Karpas-422 (cell line): ENCODE data around the gene MUC5AC. TPM values are rescaled to one million over a fixed set of nuclear protein-coding genes. Genes with fewer than 3 reads are reported as not detected.

Source experiments
- DNase-seq: peaks from one replicate; pipeline ENCODE4 v3.0.0-alpha.2; 2015
- H2AFZ ChIP-seq: fragments of 200-600 bp; sonication (generic); 2 replicates; pipeline ENCODE4 v1.6.1; 2014; ENCODE audit warnings: antibody characterized with exemption, low read length, mixed read lengths
- H3K27ac ChIP-seq: fragments of 200-600 bp; sonication (generic); 2 replicates; pipeline ENCODE4 v1.5.1; 2014; ENCODE audit warnings: mild to moderate bottlenecking, low read length, moderate library complexity
- H3K27me3 ChIP-seq: fragments of 200-600 bp; sonication (generic); 2 replicates; pipeline ENCODE4 v1.6.1; 2014; ENCODE audit warnings: low read length, mixed read lengths
- H3K36me3 ChIP-seq: fragments of 200-600 bp; sonication (generic); 2 replicates; pipeline ENCODE4 v1.6.1; 2014; ENCODE audit warnings: low read length, mixed read lengths; ENCODE audit not compliant: insufficient read depth
- H3K4me1 ChIP-seq: fragments of 200-600 bp; sonication (generic); 2 replicates; pipeline ENCODE4 v1.6.1; 2014; ENCODE audit warnings: mild to moderate bottlenecking, low read length, mixed read lengths
- H3K4me2 ChIP-seq: fragments of 200-600 bp; sonication (generic); 2 replicates; pipeline ENCODE4 v1.6.1; 2014; ENCODE audit warnings: low read length, low read depth, mild to moderate bottlenecking; ENCODE audit not compliant: poor library complexity, severe bottlenecking
- H3K4me3 ChIP-seq: fragments of 200-600 bp; sonication (generic); 2 replicates; pipeline ENCODE4 v1.5.1; 2014; ENCODE audit warnings: mild to moderate bottlenecking, antibody characterized with exemption, low read length, mixed read lengths
- H3K79me2 ChIP-seq: fragments of 200-600 bp; sonication (generic); 2 replicates; pipeline ENCODE4 v1.6.1; 2014; ENCODE audit warnings: mild to moderate bottlenecking, low read length, mixed read lengths
- H3K9ac ChIP-seq: fragments of 200-600 bp; sonication (generic); 2 replicates; pipeline ENCODE4 v1.6.0; 2014; ENCODE audit warnings: low read length
- H3K9me2 ChIP-seq: fragments of 200-600 bp; sonication (generic), shearing (Covaris generic); replicated peaks from 2 replicates; pipeline ENCODE4 v1.6.0; 2014; ENCODE audit warnings: mild to moderate bottlenecking, low read length, moderate library complexity; ENCODE audit not compliant: insufficient read depth
- H3K9me3 ChIP-seq: fragments of 300-700, 200-600 bp; sonication (generic); 2 replicates; pipeline ENCODE4 v1.6.1; 2014; ENCODE audit warnings: low read length, mixed read lengths
- H4K20me1 ChIP-seq: fragments of 200-600 bp; sonication (generic); 2 replicates; pipeline ENCODE4 v1.6.1; 2014; ENCODE audit warnings: mild to moderate bottlenecking, antibody characterized with exemption, low read length, low read depth; ENCODE audit not compliant: insufficient read depth
- total RNA-seq: library from RNA; depleted of rRNA; stranded (reverse); fragments of >200 nt; shearing (Covaris generic); gene quantifications from 2 replicates; pipeline ENCODE4 v1.2.3, GENCODE V29; 2014; ENCODE audit warnings: low replicate concordance

The MUC5AC gene
- total RNA-seq, 1 experiment from 2014 or later: not detected

GRCh38 chr11:1219446-1219833, 61.7 kb downstream of the MUC5AC start:
- Histone ChIP-seq H3K4me3 (no peak overlapping the region), H3K9me3 (no peaks in the 10 kb centered on the region), H2AFZ (no peak overlapping the region), H3K9ac (no peak overlapping the region), H3K9me2 (no peaks in the 10 kb centered on the region), H3K4me2 (no peak overlapping the region), H3K4me1 (no peaks in the 10 kb centered on the region), H4K20me1 (no peaks in the 10 kb centered on the region), H3K27me3 (no peaks in the 10 kb centered on the region), H3K79me2 (no peaks in the 10 kb centered on the region), H3K36me3 (no peaks in the 10 kb centered on the region), H3K27ac (no peak overlapping the region)
- DNase-seq: no peak

DNA sequence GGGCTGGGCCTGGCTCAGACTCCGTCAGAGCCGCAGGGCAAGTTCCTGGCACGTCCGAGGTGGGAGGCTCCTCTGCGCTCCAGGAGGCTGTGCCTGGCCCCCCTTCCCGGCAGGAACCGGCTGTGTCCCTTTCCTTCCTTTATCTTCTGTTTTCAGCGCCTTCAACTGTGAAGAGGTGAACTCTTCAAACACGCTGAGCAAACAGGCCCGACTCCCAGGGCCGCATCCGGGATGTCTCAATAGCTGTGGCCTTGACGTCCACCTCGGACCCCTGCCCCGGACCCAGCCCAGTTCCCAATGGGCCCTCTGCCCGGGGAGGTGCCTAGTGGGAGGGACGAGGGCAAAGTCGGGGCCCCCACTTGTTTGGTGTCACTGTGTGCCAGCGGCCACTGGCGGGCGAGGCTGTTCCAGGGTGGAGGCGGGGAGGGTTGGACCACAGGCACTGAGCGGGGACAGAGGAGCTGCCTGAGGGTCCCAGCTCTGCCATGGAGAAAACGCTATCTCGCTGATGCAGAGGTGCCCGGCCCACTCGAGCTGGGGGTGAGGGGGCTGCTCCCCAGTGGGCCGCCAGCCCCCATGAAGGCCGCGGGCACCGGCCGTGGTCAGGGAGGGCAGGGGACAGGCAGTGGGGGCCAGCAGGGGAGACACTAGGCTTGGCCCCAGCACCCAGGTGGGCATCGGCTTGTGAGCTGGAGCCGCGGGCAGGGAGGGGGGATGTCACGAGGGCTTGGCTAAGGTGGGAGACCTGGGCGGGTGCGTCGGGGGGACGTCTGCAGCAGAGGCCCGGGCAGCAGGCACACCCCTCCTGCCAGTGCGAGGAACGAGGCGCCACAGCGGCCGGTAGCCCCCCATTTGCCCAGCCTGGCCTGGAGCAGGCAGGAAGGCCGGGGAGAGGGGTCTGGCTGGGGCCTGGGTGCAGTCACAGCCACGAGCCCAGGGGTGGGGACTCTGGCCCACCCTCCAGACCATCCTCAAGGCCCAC, 62.4 kb downstream of the MUC5AC start:
- no peaks in the 10 kb centered on the region for H3K36me3 ChIP-seq
- no peak overlapping the region for H3K4me2 ChIP-seq
- no peaks in the 10 kb centered on the region for H3K9me3 ChIP-seq
- no peaks in the 10 kb centered on the region for H3K4me1 ChIP-seq
- no peak overlapping the region for H2AFZ ChIP-seq
- no peak overlapping the region for H3K27ac ChIP-seq
- no peaks in the 10 kb centered on the region for H3K9me2 ChIP-seq
- H3K4me3 ChIP-seq: no peak overlapping the region
- H3K27me3 ChIP-seq: no peaks in the 10 kb centered on the region
- no peak for DNase-seq
- no peak overlapping the region for H3K9ac ChIP-seq
- H4K20me1 ChIP-seq: no peaks in the 10 kb centered on the region
- H3K79me2 ChIP-seq: no peaks in the 10 kb centered on the region

GRCh38 chr11:1220941-1221721, 63.4 kb downstream of the MUC5AC start:
- Histone ChIP-seq H3K27ac (no peak overlapping the region), H3K79me2 (no peaks in the 10 kb centered on the region), H3K4me1 (no peaks in the 10 kb centered on the region), H4K20me1 (no peaks in the 10 kb centered on the region), H2AFZ (no peak overlapping the region), H3K9ac (no peak overlapping the region), H3K9me3 (no peaks in the 10 kb centered on the region), H3K4me3 (no peak overlapping the region), H3K36me3 (no peaks in the 10 kb centered on the region), H3K27me3 (no peaks in the 10 kb centered on the region), H3K4me2 (no peak overlapping the region), H3K9me2 (no peaks in the 10 kb centered on the region)
- no peak for DNase-seq

DNA sequence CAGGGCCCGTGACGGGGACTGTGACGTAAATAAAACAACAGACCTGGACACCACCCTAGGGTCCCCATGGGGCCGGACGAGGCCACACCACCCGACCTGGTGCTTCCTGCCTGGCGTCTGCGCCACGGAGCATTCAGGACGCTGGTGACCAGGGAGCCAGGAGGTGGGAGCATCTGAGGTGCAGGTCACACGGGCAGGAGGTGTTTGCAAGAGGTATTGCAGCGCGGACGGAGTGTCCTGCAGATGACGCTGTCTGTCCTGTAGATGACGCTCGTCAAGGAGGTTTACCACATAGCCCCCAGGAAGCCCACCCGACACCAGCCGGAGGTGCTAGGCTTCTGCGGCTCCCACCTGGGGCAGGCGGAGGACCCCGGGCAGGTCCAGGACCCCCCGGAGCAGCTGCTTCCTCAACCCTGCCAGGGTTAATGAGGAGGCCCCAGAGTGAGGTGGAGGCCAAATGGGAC, 64.1 kb downstream of the MUC5AC start:
- Histone ChIP-seq H3K4me1 (no peaks in the 10 kb centered on the region), H3K9me3 (no peaks in the 10 kb centered on the region), H3K27me3 (no peaks in the 10 kb centered on the region), H4K20me1 (no peaks in the 10 kb centered on the region), H3K79me2 (no peaks in the 10 kb centered on the region), H3K36me3 (no peaks in the 10 kb centered on the region), H3K4me3 (no peak overlapping the region), H2AFZ (no peak overlapping the region), H3K4me2 (no peak overlapping the region), H3K27ac (no peak overlapping the region), H3K9me2 (no peaks in the 10 kb centered on the region), H3K9ac (no peak overlapping the region)
- no peak for DNase-seq

DNA sequence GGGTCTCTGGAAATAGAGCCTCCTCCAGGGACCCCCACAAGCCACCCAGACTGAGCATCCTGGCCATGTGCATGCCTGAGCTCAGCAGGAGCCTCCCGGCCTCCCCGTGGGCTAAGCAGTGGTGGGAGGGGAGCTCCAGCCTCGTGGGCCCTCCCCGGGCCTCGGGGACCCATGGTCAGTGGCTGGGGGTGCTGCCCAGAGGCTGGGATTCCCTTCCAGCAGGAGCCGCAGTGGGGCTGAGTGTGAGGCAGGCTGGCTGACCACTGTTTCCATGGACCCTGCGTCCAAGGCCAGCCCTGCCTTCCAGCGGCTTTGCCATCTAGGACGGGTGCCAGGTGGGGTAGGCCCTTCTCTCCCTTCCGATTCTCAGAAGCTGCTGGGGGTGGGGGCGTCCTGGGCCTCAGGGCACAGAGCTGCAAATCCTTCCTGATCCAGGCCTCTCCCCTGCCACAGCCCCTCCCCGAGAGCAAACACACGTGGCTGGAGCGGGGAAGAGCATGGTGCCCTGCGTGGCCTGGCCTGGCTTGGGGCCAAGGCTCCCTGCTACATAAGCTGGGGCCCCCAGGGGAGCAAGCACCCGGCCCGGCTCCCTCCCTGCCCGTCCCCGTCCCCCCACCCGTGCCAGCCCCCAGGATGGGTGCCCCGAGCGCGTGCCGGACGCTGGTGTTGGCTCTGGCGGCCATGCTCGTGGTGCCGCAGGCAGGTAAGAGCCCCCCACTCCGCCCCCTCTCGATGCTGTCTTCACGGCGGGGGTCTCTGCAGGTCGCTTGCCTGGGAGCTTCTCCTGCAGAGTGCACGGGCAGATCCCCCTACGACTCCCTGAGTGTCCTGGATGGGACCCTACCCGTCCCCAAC, 65.0 kb downstream of the MUC5AC start, which contains the start of gene MUC5B:
MUC5B (plus strand) TSS at position 576 of the 855 bp plus-strand sequence; CDS start at position 634, 58 bp downstream.
- H3K79me2 ChIP-seq: no peaks in the 10 kb centered on the region
- H3K9me2 ChIP-seq: no peaks in the 10 kb centered on the region
- H3K4me2 ChIP-seq: no peak within 1 kb of the TSS
- H2AFZ ChIP-seq: no peak within 1 kb of the TSS
- no peak for DNase-seq
- no peaks in the 10 kb centered on the region for H4K20me1 ChIP-seq
- H3K4me1 ChIP-seq: no peaks in the 10 kb centered on the region
- H3K9ac ChIP-seq: no peak within 1 kb of the TSS
- H3K36me3 ChIP-seq: no peaks in the 10 kb centered on the region
- H3K27me3 ChIP-seq: no peaks in the 10 kb centered on the region
- no peak within 1 kb of the TSS for H3K27ac ChIP-seq
- H3K9me3 ChIP-seq: no peaks in the 10 kb centered on the region
- no peak within 1 kb of the TSS for H3K4me3 ChIP-seq

- H3K4me1 ChIP-seq: no peaks in the 10 kb centered on the region
- H3K27me3 ChIP-seq: no peaks in the 10 kb centered on the region
- no peaks in the 10 kb centered on the region for H3K9me2 ChIP-seq
- no peaks in the 10 kb centered on the region for H3K79me2 ChIP-seq
- H3K4me2 ChIP-seq: no peak overlapping the region
- no peaks in the 10 kb centered on the region for H3K36me3 ChIP-seq
- no peaks in the 10 kb centered on the region for H4K20me1 ChIP-seq
- no peak overlapping the region for H3K27ac ChIP-seq
- no peak overlapping the region for H3K4me3 ChIP-seq
- H2AFZ ChIP-seq: no peak overlapping the region
- H3K9me3 ChIP-seq: no peaks in the 10 kb centered on the region
- no peak for DNase-seq
- H3K9ac ChIP-seq: no peak overlapping the region
These were observed 65.8 kb downstream of the MUC5AC start for GRCh38 chr11:1223346-1224110.

GRCh38 chr11:1224111-1224490, 66.3 kb downstream of the MUC5AC start:
- no peaks in the 10 kb centered on the region for H3K9me3 ChIP-seq
- no peak for DNase-seq
- H3K79me2 ChIP-seq: no peaks in the 10 kb centered on the region
- no peaks in the 10 kb centered on the region for H4K20me1 ChIP-seq
- no peaks in the 10 kb centered on the region for H3K36me3 ChIP-seq
- no peaks in the 10 kb centered on the region for H3K9me2 ChIP-seq
- H2AFZ ChIP-seq: no peak overlapping the region
- no peaks in the 10 kb centered on the region for H3K27me3 ChIP-seq
- no peak overlapping the region for H3K9ac ChIP-seq
- H3K4me1 ChIP-seq: no peaks in the 10 kb centered on the region
- no peak overlapping the region for H3K4me2 ChIP-seq
- no peak overlapping the region for H3K27ac ChIP-seq
- no peak overlapping the region for H3K4me3 ChIP-seq
